ENCODE results near the gene TOMT.

TOMT gene

GRCh38 chr11:72088076-72088808, 17.5 kb upstream of the TOMT start:
- Histone ChIP-seq H3K27ac (ENCODE audit: low read depth, low read length, severe bottlenecking) (no peak overlapping the region), H3K4me1 (ENCODE audit: control insufficient read depth, insufficient read depth, low read length, poor library complexity, severe bottlenecking) (peaks cover 11% of the 10 kb centered on the region), H3K4me3 (ENCODE audit: extremely low read depth, insufficient read depth, low read length, poor library complexity, severe bottlenecking) (no peak overlapping the region), H3K9me3 (ENCODE audit: control insufficient read depth, low read length) (no peaks in the 10 kb centered on the region), H3K36me3 (ENCODE audit: control insufficient read depth, insufficient read depth, low read length) (peaks cover 27% of the 10 kb centered on the region)
- 93 to 100% methylated on average over 2 to 4 of the region's 4 CpGs for WGBS, 2 experiments (ENCODE audit: insufficient coverage in 2 of 2)

- Histone ChIP-seq H3K4me1 (ENCODE audit: control insufficient read depth, insufficient read depth, low read length, poor library complexity, severe bottlenecking) (peaks cover 11% of the 10 kb centered on the region), H3K4me3 (ENCODE audit: extremely low read depth, insufficient read depth, low read length, poor library complexity, severe bottlenecking) (no peak overlapping the region), H3K36me3 (ENCODE audit: control insufficient read depth, insufficient read depth, low read length) (peaks cover 52% of the 10 kb centered on the region), H3K9me3 (ENCODE audit: control insufficient read depth, low read length) (no peaks in the 10 kb centered on the region), H3K27ac (ENCODE audit: low read depth, low read length, severe bottlenecking) (peak overlapping the region; percentile 11)
- 67% methylated on average over 1 of the region's 4 CpGs; no CpG with 5 or more reads in 1 of the 2 experiments for WGBS, 2 experiments (ENCODE audit: insufficient coverage in 2 of 2)
Measured at GRCh38 chr11:72091292-72091691, 14.4 kb upstream of the TOMT start.

GRCh38 chr11:72098741-72099140, 7.0 kb upstream of the TOMT start:
- 94 to 100% methylated on average over 3 of the region's 3 CpGs for WGBS, 2 experiments (ENCODE audit: insufficient coverage in 2 of 2)
- Histone ChIP-seq H3K4me1 (ENCODE audit: control insufficient read depth, insufficient read depth, low read length, poor library complexity, severe bottlenecking) (peaks cover 9% of the 10 kb centered on the region), H3K36me3 (ENCODE audit: control insufficient read depth, insufficient read depth, low read length) (peaks cover 76% of the 10 kb centered on the region), H3K27ac (ENCODE audit: low read depth, low read length, severe bottlenecking) (no peak overlapping the region), H3K9me3 (ENCODE audit: control insufficient read depth, low read length) (no peaks in the 10 kb centered on the region), H3K4me3 (ENCODE audit: extremely low read depth, insufficient read depth, low read length, poor library complexity, severe bottlenecking) (no peak overlapping the region)

GRCh38 chr11:72100009-72100408, 5.7 kb upstream of the TOMT start:
- WGBS, 2 experiments (ENCODE audit: insufficient coverage in 2 of 2) = 97 to 100% methylated on average over 3 of the region's 3 CpGs

GRCh38 chr11:72100462-72100861, 5.3 kb upstream of the TOMT start:
- Histone ChIP-seq H3K9me3 (ENCODE audit: control insufficient read depth, low read length) (no peaks in the 10 kb centered on the region), H3K36me3 (ENCODE audit: control insufficient read depth, insufficient read depth, low read length) (peaks cover 61% of the 10 kb centered on the region), H3K27ac (ENCODE audit: low read depth, low read length, severe bottlenecking) (no peak overlapping the region), H3K4me1 (ENCODE audit: control insufficient read depth, insufficient read depth, low read length, poor library complexity, severe bottlenecking) (peaks cover 9% of the 10 kb centered on the region), H3K4me3 (ENCODE audit: extremely low read depth, insufficient read depth, low read length, poor library complexity, severe bottlenecking) (no peak overlapping the region)
- WGBS, 2 experiments (ENCODE audit: insufficient coverage in 2 of 2) = 83 to 92% methylated on average over 1 of the region's 1 CpG

More at GRCh38 chr11:72100009-72100408, 5.7 kb upstream of the TOMT start:
- peaks cover 9% of the 10 kb centered on the region for H3K4me1 ChIP-seq (ENCODE audit: control insufficient read depth, insufficient read depth, low read length, poor library complexity, severe bottlenecking)
- H3K36me3 ChIP-seq (ENCODE audit: control insufficient read depth, insufficient read depth, low read length) = peaks cover 66% of the 10 kb centered on the region
- no peaks in the 10 kb centered on the region for H3K9me3 ChIP-seq (ENCODE audit: control insufficient read depth, low read length)
- no peak overlapping the region for H3K4me3 ChIP-seq (ENCODE audit: extremely low read depth, insufficient read depth, low read length, poor library complexity, severe bottlenecking)
- no peak overlapping the region for H3K27ac ChIP-seq (ENCODE audit: low read depth, low read length, severe bottlenecking)

- peak overlapping the region; percentile 92 for H3K4me3 ChIP-seq (ENCODE audit: extremely low read depth, insufficient read depth, low read length, poor library complexity, severe bottlenecking)
- H3K36me3 ChIP-seq (ENCODE audit: control insufficient read depth, insufficient read depth, low read length) = peaks cover 48% of the 10 kb centered on the region
- WGBS, 2 experiments (ENCODE audit: insufficient coverage in 2 of 2) = 64 to 70% methylated on average over 3 of the region's 4 CpGs
- no peaks in the 10 kb centered on the region for H3K9me3 ChIP-seq (ENCODE audit: control insufficient read depth, low read length)
- H3K27ac ChIP-seq (ENCODE audit: low read depth, low read length, severe bottlenecking) = peak overlapping the region; percentile 93
- peaks cover 9% of the 10 kb centered on the region for H3K4me1 ChIP-seq (ENCODE audit: control insufficient read depth, insufficient read depth, low read length, poor library complexity, severe bottlenecking)
Measured at GRCh38 chr11:72102162-72102561, 3.6 kb upstream of the TOMT start.

- H3K36me3 ChIP-seq (ENCODE audit: control insufficient read depth, insufficient read depth, low read length) = peaks cover 44% of the 10 kb centered on the region
- H3K9me3 ChIP-seq (ENCODE audit: control insufficient read depth, low read length) = no peaks in the 10 kb centered on the region
- H3K4me3 ChIP-seq (ENCODE audit: extremely low read depth, insufficient read depth, low read length, poor library complexity, severe bottlenecking) = peak overlapping the region; percentile 92
- H3K27ac ChIP-seq (ENCODE audit: low read depth, low read length, severe bottlenecking) = peak overlapping the region; percentile 93
- WGBS, 2 experiments (ENCODE audit: insufficient coverage in 2 of 2) = 3 to 7% methylated on average over 3 to 6 of the region's 9 CpGs
- H3K4me1 ChIP-seq (ENCODE audit: control insufficient read depth, insufficient read depth, low read length, poor library complexity, severe bottlenecking) = peaks cover 9% of the 10 kb centered on the region
Measured at GRCh38 chr11:72102631-72102945, 3.1 kb upstream of the TOMT start.

- Histone ChIP-seq H3K36me3 (ENCODE audit: control insufficient read depth, insufficient read depth, low read length) (peaks cover 38% of the 10 kb centered on the region), H3K4me1 (ENCODE audit: control insufficient read depth, insufficient read depth, low read length, poor library complexity, severe bottlenecking) (peaks cover 9% of the 10 kb centered on the region), H3K4me3 (ENCODE audit: extremely low read depth, insufficient read depth, low read length, poor library complexity, severe bottlenecking) (peak within 1 kb of the TSS; percentile 92), H3K9me3 (ENCODE audit: control insufficient read depth, low read length) (no peaks in the 10 kb centered on the region), H3K27ac (ENCODE audit: low read depth, low read length, severe bottlenecking) (peak within 1 kb of the TSS; percentile 93)
- WGBS, 2 experiments (ENCODE audit: insufficient coverage in 2 of 2) = 2 to 7% methylated on average over 44 to 52 of the region's 64 CpGs
Measured at GRCh38 chr11:72102946-72103753, 2.6 kb upstream of the TOMT start, which contains the start of gene LAMTOR1. TSS of gene LAMTOR1 (minus strand) at chr11:72103297. CDS start at chr11:72103224, 73 bp downstream.

GRCh38 chr11:72103754-72104167, 2.0 kb upstream of the TOMT start:
- H3K27ac ChIP-seq (ENCODE audit: low read depth, low read length, severe bottlenecking) = peak overlapping the region; percentile 81
- 91 to 94% methylated on average over 7 to 8 of the region's 11 CpGs for WGBS, 2 experiments (ENCODE audit: insufficient coverage in 2 of 2)
- H3K4me1 ChIP-seq (ENCODE audit: control insufficient read depth, insufficient read depth, low read length, poor library complexity, severe bottlenecking) = peaks cover 9% of the 10 kb centered on the region
- no peaks in the 10 kb centered on the region for H3K9me3 ChIP-seq (ENCODE audit: control insufficient read depth, low read length)
- H3K4me3 ChIP-seq (ENCODE audit: extremely low read depth, insufficient read depth, low read length, poor library complexity, severe bottlenecking) = peak overlapping the region; percentile 92
- H3K36me3 ChIP-seq (ENCODE audit: control insufficient read depth, insufficient read depth, low read length) = peaks cover 32% of the 10 kb centered on the region

- no peaks in the 10 kb centered on the region for H3K9me3 ChIP-seq (ENCODE audit: control insufficient read depth, low read length)
- peaks cover 13% of the 10 kb centered on the region for H3K36me3 ChIP-seq (ENCODE audit: control insufficient read depth, insufficient read depth, low read length)
- H3K4me3 ChIP-seq (ENCODE audit: extremely low read depth, insufficient read depth, low read length, poor library complexity, severe bottlenecking) = peak overlapping the region; percentile 60
- peaks cover 4% of the 10 kb centered on the region for H3K4me1 ChIP-seq (ENCODE audit: control insufficient read depth, insufficient read depth, low read length, poor library complexity, severe bottlenecking)
- 6 to 7% methylated on average over 6 to 8 of the region's 10 CpGs for WGBS, 2 experiments (ENCODE audit: insufficient coverage in 2 of 2)
- peak overlapping the region; percentile 98 for H3K27ac ChIP-seq (ENCODE audit: low read depth, low read length, severe bottlenecking)
Measured at GRCh38 chr11:72111300-72112142, 5.8 kb downstream of the TOMT start.

Measured in mesodermal cell (in vitro differentiated cells).